HT-29 (cell line): ENCODE results near the gene LRTM1. TPM values are rescaled to one million over a fixed set of nuclear protein-coding genes. Genes with fewer than 3 reads are reported as not detected.

Experiments used
- DNase-seq: peaks from one replicate; pipeline ENCODE4 v3.0.0-alpha.2; 2015; ENCODE audit warnings: low spot score
- total RNA-seq: library from RNA; depleted of rRNA; stranded (reverse); fragments of >200 nt; shearing (Covaris generic); gene quantifications from 2 replicates; pipeline ENCODE4 v1.2.3, GENCODE V29; 2014

Gene LRTM1
- total RNA-seq, 1 experiment from 2014 or later, result not detected

- DNase-seq, result no peak
These were observed 13.1 kb upstream of the LRTM1 start for GRCh38 chr3:54940971-54941370.

DNA sequence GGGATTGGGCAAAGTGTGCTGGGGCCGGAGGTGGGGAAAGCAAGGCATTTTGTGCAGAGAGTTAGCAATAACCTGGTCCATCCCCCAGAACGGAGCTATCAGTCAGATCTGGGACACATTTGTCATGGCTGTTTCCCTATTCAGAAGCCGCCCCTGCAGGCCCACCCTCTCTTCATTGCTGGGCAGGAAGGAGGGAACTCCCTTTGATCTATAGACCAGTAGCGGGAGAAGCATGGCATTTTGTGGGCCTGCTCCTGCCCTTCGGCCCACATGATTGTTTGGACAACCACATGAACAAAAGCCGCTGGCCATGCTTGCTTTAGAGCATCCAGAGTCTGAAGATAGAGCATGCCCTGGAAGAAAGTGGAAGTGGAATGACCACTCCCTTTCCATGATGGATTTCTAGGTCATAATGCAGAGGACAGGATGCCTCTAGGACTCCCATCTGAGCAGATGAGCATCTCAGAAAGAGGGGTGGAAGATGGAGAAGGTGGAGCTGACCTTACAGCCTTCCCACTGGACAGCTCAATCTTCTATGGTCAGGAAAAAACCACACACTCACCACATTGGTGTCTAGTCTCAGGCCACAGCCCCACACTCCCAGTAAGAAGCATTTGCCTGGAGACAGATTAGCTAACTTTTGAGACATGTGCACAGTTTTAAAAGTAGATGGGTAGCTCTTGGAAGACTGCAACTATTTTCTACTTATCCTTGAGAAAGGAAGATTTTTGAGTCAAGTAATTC is 11.9 kb upstream of the LRTM1 start:
- DNase-seq, result no peak

DNA sequence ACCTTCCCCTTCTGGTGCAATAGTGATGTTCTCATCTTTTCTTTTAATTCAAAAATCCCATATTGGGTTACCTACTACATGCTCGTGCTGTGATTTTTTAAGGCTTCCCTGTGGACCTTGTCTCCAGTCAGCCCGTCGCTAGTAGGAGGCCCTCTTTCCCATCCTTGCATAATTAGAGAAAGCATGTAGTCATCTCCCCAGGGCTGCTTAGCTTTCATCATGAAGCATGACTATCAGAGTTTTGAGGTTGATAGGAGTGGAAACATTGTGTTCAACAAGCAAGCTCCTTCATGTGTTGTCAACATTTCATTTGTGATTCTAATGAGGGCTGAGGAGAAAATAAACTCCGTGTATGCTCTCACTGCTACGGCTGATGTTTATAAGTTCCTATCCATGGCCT is 8.7 kb upstream of the LRTM1 start:
- DNase-seq, result no peak

DNA sequence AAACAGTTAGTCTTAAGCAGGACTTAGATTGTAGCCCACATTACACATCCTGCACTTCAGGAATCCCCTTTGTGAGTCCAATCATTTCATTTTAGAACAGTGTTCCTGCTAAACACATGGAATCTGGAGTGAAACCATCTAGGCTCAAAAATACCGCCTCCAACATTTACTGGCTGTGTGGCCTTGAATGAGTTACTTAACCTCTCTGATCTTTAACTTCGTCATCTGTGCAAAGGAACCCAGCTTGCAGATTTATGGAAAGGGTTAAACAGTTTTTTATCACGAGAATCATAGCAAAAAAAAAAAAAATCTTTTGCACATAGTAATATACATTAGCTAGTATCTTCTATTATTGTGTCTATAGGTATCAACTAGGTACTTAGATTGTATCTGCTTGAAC is 8.0 kb upstream of the LRTM1 start:
- no peak for DNase-seq

GRCh38 chr3:54932606-54933005 is 4.7 kb upstream of the LRTM1 start:
- DNase-seq, result no peak

- DNase-seq, result no peak
These were observed 3.3 kb upstream of the LRTM1 start for GRCh38 chr3:54931182-54931581.

DNA sequence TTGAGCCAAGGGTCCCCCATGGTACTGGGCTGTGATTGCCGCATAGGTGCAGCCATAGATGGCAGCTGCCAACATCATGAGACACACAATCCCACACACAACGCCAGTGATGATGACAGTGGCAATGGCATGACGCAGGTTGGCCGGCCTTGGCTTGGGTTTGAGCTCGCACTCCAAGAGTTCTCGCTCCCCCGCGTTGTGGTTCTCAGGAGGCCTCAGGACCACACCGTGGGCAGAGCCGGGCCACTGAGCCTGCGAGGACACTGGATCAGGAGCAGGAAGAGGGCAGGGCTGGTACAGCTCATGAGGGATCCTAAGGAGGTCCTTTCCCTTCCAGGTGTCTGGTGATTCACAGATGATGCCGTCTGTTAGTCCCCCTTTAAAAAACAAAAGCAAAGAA is 9.3 kb downstream of the LRTM1 start:
- DNase-seq, result no peak

DNA sequence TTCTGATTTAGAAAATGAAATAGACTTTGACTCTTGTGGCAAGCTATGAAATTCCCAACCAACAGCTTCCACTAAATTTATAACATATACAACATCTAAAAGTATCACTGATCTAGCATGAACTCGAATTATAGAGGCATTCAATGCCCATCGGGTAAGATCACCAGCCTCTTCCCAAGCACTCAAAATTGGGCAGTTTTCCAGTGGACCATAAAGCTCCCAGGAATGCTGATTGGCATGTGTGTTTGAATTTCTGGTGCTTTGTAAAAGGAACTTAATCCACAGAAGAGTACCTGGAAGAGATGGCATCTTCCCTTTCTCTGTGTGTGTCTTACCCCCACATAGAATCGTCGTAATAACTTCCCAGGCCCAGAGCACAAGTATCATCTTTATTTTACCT is 10.0 kb downstream of the LRTM1 start:
- DNase-seq, result no peak

- no peak for DNase-seq
These were observed 10.7 kb downstream of the LRTM1 start for GRCh38 chr3:54917174-54917573.

- DNase-seq, result no peak
These were observed 11.1 kb downstream of the LRTM1 start for GRCh38 chr3:54916732-54917131.

DNA sequence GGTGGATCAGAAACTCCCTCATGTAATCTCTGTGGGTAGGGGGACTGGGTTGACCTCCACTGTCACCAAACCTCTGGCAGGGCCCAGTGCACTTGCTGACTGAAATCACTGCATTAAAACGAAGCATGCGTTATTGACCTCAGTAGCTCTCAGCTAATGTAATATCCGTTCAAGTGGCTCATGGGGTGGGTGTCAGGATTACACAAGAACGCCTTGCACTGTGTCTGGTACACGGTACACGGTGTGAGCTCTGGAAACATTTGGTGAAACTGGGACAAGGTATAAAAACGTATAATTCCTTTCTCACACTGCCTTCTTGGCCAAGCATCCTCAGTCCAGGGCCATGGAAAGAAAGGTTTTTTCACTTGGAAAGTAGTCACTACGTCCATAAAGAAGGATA is 11.9 kb downstream of the LRTM1 start:
- no peak for DNase-seq

DNA sequence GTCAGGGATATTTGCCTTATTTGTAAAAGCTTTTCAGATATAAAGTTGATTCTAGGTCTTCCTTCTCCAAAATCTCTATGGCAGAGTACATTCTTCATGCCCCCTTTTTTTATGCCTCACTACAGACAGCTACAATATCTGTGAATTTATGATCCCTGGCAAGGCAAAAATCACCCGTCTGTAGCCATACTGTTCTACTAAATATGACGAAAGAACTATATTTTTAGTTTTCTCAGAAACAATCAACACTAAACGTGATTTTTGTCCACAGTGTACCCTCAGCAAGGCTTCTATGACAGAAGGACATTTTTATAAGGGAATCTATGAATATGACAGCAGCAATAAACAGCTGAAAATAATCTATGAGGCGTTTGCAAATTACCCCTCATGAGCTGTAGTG is 12.7 kb downstream of the LRTM1 start:
- DNase-seq, result no peak

- DNase-seq, result no peak
These were observed 13.7 kb downstream of the LRTM1 start for GRCh38 chr3:54914180-54914579.

DNA sequence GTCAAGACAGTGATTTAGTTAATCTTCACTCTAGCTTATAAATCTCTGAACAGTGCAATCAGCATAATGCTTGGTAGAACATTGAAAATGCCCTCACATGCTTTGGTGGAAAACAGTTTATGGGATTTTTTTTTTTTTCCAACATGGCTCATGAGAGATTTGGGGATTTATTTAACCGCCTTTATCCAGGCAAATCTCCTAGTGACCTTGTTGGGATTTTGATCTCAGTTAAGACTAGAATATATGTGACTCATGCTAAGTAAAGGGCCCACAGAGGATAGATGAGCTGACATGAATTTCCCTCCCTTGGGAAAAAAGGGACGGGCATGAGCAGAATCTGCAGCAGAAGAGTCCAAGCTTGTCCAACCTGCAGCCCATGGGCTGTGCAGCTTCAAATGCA is 18.7 kb downstream of the LRTM1 start:
- no peak for DNase-seq

DNA sequence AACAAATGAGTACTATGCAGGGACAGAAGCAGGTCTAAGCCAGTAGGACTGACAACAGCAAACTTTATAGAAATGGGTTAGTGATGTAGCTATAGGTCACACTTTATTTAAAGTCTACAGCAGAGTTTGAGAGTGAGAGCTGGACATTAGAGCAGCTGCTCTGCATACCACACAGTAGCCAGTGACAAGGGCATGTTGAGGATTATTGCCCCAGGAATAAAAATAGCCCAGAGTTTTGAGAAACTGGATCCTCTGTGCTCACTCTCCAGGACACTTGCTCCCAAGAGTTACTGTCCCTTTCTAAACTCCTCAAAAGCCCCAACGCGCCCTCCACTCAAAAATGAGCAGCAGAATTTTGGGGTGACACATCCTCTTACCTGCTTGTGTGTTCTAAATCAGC is 21.1 kb downstream of the LRTM1 start:
- DNase-seq, result no peak

- no peak for DNase-seq
These were observed 21.9 kb downstream of the LRTM1 start for GRCh38 chr3:54905920-54906319.

- no peak for DNase-seq
These were observed 22.5 kb downstream of the LRTM1 start for GRCh38 chr3:54905261-54905888.

DNA sequence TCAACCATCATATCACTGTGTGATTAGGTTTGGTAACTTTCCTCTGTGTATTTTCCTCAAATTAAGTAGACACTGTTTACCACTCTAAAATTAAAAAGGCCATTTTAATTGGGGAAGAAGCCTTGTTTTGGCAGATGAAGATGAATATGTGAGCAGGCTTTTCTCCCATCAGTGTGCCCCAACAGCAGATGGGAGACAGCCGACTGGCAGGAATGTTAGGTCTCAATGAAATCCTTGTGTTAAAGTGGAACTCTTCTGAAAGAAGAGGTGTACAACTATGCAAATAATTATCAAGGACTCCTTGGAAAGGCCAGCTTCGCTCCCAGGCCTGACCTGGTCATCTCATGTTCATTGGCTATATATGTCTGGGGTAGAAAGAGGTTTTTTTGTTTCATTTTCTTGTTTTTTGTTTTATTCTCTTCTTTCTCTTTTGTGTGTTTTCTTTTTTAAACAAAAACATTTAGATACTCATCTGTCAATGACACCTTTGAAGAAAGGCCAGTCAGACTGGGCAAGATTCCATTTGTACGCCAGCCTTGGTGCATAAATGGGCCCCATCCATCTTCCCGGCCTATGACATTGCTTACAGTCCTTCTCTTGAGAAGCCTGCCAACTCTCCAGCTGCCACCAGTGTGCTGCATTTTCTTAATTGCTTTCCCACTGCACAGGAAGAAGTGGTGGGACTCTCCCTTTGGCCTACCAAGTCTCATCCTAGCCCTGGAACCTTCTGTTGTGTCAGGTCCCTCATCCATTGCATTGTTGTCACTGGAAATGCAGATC is 25.8 kb downstream of the LRTM1 start:
- DNase-seq, result no peak

- no peak for DNase-seq
These were observed 26.8 kb downstream of the LRTM1 start for GRCh38 chr3:54900838-54901591.

DNA sequence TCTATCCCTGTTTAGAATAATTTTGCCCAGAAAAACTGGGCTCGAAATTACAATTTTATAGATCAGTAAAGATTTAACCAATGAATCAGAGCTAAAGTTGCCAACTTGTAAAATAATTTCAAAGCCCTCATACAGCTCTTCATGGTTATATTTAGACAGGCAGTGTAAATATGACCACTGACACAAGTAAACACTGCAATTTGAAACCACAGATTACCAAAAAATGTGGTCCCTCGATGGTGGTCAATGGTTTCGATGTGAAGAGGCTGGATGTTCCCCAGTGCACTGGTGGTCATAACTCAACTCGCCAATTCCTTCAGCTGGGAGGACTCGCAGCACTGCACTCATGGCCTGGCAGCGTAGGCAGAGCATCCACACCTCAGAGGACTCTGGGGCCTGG is 28.6 kb downstream of the LRTM1 start:
- no peak for DNase-seq

- no peak for DNase-seq
These were observed 30.7 kb downstream of the LRTM1 start for GRCh38 chr3:54897028-54897711.
